ENCODE data around the gene CCS. TPM values are rescaled to one million over a fixed set of nuclear protein-coding genes. Genes with fewer than 3 reads are reported as not detected.

The CCS gene
- total and polyA plus RNA-seq, 2 of the 4 experiments (the other 2 are of a cell fraction), result 20.1 to 53.0 TPM

DNA sequence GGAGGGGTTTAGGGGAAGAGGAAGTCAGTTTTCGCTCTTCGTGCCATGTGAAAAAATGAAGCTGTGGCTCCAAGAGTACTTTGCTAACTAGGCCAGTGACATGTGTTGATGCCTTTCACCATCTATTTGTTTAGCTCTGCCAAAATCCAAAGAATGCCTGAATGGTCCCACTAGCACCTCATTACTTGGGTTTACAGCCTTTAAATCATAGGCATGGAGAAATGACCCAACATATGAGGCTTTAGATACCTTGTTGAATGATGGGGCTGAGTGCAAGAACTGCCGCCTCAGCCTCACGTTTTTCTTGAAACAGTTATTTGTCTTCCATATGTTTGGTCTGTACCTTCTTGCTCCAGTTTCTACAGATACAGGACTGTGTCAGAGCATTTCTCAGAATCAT, 53.8 kb downstream of the CCS start:
- Histone ChIP-seq H3K4ac (ENCODE audit: low read depth, low read length) (no peak overlapping the region), H4K8ac (ENCODE audit: low read depth in 2 of 2, low read length in 2 of 2) (no peak overlapping the region), H3K9me1 (ENCODE audit: insufficient read depth, low read length) (peaks cover 18% of the 10 kb centered on the region), H3K18ac (ENCODE audit: low read depth, low read length) (no peak overlapping the region), H3K27ac (ENCODE audit: insufficient read depth, low read length) (no peak overlapping the region), H3K56ac (ENCODE audit: extremely low read depth, insufficient read depth, low read length) (no peak overlapping the region), H3K4me3 (ENCODE audit: insufficient read depth, low read depth, low read length) (no peak overlapping the region), H4K5ac (ENCODE audit: low read depth, low read length) (no peak overlapping the region), H3K79me1 (ENCODE audit: low read depth in 1 of 2, low read length in 2 of 2) (peaks cover 42 to 84% of the 10 kb centered on the region in 2 experiments), H3K4me2 (ENCODE audit: low read depth, low read length) (no peak overlapping the region), H3K14ac (replicated peaks; ENCODE audit: low read depth, low read length) (no peak overlapping the region), H2AK5ac (ENCODE audit: low read depth, low read length) (no peak overlapping the region), H3K4me1 (ENCODE audit: control insufficient read depth, insufficient read depth, low read length) (peaks cover 9% of the 10 kb centered on the region), H3K27me3 (ENCODE audit: control insufficient read depth, insufficient read depth, low read length) (no peaks in the 10 kb centered on the region), H4K20me1 (ENCODE audit: insufficient read depth, low read length) (peaks cover 90% of the 10 kb centered on the region), H2BK15ac (ENCODE audit: low read depth, low read length) (no peak overlapping the region), H2AFZ (replicated peaks; ENCODE audit: low read length, poor library complexity) (no peak overlapping the region), H2AK9ac (replicated peaks; ENCODE audit: low read depth, low read length, poor library complexity) (no peak overlapping the region), H2BK5ac (ENCODE audit: low read depth, low read length, poor library complexity, severe bottlenecking) (no peak overlapping the region), H2BK20ac (ENCODE audit: low read depth, low read length) (no peak overlapping the region), H3K23ac (ENCODE audit: low read depth, low read length) (no peak overlapping the region), H4K91ac (ENCODE audit: insufficient read depth, low read depth, low read length) (no peak overlapping the region), H3K9ac (ENCODE audit: low read depth, low read length) (no peak overlapping the region), H2BK120ac (ENCODE audit: low read depth, low read length) (no peak overlapping the region), H3K9me3 (ENCODE audit: control insufficient read depth, insufficient read depth, low read length) (no peaks in the 10 kb centered on the region), H3K36me3 (ENCODE audit: control insufficient read depth, insufficient read depth, low read length) (peaks cover 60% of the 10 kb centered on the region)
- in situ Hi-C loops (cut with MboI; ENCODE audit: low sequenced_read_pairs), result no loop called here
- ATAC-seq (ENCODE audit: low read depth), result no peak
- POLR2A ChIA-PET (ENCODE audit: unreplicated experiment), result no interaction called here
- no TSS peak for BruUV-seq (replicated peaks)
- dilution Hi-C loops (cut with HindIII; ENCODE audit: low sequenced_read_pairs, unreplicated experiment), result no loop called here
- TF ChIP-seq, protein P1, sequence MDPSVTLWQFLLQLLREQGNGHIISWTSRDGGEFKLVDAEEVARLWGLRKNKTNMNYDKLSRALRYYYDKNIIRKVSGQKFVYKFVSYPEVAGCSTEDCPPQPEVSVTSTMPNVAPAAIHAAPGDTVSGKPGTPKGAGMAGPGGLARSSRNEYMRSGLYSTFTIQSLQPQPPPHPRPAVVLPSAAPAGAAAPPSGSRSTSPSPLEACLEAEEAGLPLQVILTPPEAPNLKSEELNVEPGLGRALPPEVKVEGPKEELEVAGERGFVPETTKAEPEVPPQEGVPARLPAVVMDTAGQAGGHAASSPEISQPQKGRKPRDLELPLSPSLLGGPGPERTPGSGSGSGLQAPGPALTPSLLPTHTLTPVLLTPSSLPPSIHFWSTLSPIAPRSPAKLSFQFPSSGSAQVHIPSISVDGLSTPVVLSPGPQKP (IDR thresholded peaks at IDR 0.05; ENCODE audit: borderline replicate concordance, low read depth, low read length), result no peak
- no peak for TF ChIP-seq SMC3 (IDR thresholded peaks at IDR 0.05; ENCODE audit: low read depth, low read length)
- TF ChIP-seq MXI1 (IDR thresholded peaks at IDR 0.05; ENCODE audit: borderline replicate concordance, low read depth, low read length), result no peak
- TF ChIP-seq NFE2L2 (IDR thresholded peaks at IDR 0.05; ENCODE audit: low read depth, low read length), result no peak
- no peak for TF ChIP-seq POLR2A (IDR thresholded peaks at IDR 0.05; ENCODE audit: low read depth, low read length)
- TF ChIP-seq, protein P2, sequence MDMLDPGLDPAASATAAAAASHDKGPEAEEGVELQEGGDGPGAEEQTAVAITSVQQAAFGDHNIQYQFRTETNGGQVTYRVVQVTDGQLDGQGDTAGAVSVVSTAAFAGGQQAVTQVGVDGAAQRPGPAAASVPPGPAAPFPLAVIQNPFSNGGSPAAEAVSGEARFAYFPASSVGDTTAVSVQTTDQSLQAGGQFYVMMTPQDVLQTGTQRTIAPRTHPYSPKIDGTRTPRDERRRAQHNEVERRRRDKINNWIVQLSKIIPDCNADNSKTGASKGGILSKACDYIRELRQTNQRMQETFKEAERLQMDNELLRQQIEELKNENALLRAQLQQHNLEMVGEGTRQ (IDR thresholded peaks at IDR 0.05; ENCODE audit: low read depth, low read length), result no peak
- no peak for TF ChIP-seq RCOR1 (IDR thresholded peaks at IDR 0.05; ENCODE audit: insufficient replicate concordance, low read length)
- no peak for TF ChIP-seq CEBPB (IDR thresholded peaks at IDR 0.05; ENCODE audit: low read depth, low read length)
- no peak for TF ChIP-seq BHLHE40 (IDR thresholded peaks at IDR 0.05; ENCODE audit: low read depth, low read length)
- TF ChIP-seq RAD21 (IDR thresholded peaks at IDR 0.05; ENCODE audit: low read length), result no peak
- TF ChIP-seq FOS (IDR thresholded peaks at IDR 0.05; ENCODE audit: low read depth, low read length), result no peak
- no peak for TF ChIP-seq RFX5 (IDR thresholded peaks at IDR 0.05; ENCODE audit: low read depth, low read length)
- no peak for TF ChIP-seq MAZ (IDR thresholded peaks at IDR 0.05; ENCODE audit: borderline replicate concordance, low read depth, low read length)
- no peak for TF ChIP-seq MAFK (IDR thresholded peaks at IDR 0.05; ENCODE audit: low read depth, low read length)
- no peak for TF ChIP-seq CHD1 (IDR thresholded peaks at IDR 0.05; ENCODE audit: low read depth, low read length)
- TF ChIP-seq, protein P3, sequence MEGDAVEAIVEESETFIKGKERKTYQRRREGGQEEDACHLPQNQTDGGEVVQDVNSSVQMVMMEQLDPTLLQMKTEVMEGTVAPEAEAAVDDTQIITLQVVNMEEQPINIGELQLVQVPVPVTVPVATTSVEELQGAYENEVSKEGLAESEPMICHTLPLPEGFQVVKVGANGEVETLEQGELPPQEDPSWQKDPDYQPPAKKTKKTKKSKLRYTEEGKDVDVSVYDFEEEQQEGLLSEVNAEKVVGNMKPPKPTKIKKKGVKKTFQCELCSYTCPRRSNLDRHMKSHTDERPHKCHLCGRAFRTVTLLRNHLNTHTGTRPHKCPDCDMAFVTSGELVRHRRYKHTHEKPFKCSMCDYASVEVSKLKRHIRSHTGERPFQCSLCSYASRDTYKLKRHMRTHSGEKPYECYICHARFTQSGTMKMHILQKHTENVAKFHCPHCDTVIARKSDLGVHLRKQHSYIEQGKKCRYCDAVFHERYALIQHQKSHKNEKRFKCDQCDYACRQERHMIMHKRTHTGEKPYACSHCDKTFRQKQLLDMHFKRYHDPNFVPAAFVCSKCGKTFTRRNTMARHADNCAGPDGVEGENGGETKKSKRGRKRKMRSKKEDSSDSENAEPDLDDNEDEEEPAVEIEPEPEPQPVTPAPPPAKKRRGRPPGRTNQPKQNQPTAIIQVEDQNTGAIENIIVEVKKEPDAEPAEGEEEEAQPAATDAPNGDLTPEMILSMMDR (conservative IDR thresholded peaks at IDR 0.05; ENCODE audit: low read depth, low read length), result no peak
- no CpG with 5 or more reads among the region's 4 CpGs for WGBS, 2 experiments (ENCODE audit: extremely low coverage in 2 of 2, insufficient read length in 1 of 2)
- intact Hi-C loops (cut with micrococcal nuclease), result no loop called here
- no peak for DNase-seq
- CTCF ChIA-PET, result no interaction called here

All from IMR-90 (cell line).